ENCODE data around the gene ZFHX3.

The ZFHX3 gene

GRCh38 chr16:72852421-72852820 is 195.5 kb downstream of the ZFHX3 start:
- no peak overlapping the region for H3K27ac ChIP-seq
- peaks cover 10 to 20% of the 10 kb centered on the region in 2 experiments for H3K4me1 ChIP-seq (ENCODE audit: control insufficient read depth in 1 of 2, insufficient read depth in 1 of 2, low read depth in 1 of 2, low read length in 1 of 2)
- peaks cover 21% of the 10 kb centered on the region for H3K27me3 ChIP-seq
- no peak for TF ChIP-seq CTCF (IDR thresholded peaks at IDR 0.05)
- H3K9me3 ChIP-seq: no peaks in the 10 kb centered on the region
- H3K4me3 ChIP-seq (ENCODE audit: low read depth in 1 of 2, low read length in 1 of 2): no peak overlapping the region
- no peaks in the 10 kb centered on the region for H3K36me3 ChIP-seq

- Histone ChIP-seq H3K4me3 (ENCODE audit: low read depth in 1 of 2, low read length in 1 of 2) (no peak overlapping the region), H3K9me3 (no peaks in the 10 kb centered on the region), H3K4me1 (ENCODE audit: control insufficient read depth in 1 of 2, insufficient read depth in 1 of 2, low read depth in 1 of 2, low read length in 1 of 2) (peaks cover 10 to 20% of the 10 kb centered on the region in 2 experiments), H3K27ac (no peak overlapping the region), H3K27me3 (peaks cover 37% of the 10 kb centered on the region), H3K36me3 (no peaks in the 10 kb centered on the region)
- TF ChIP-seq CTCF (IDR thresholded peaks at IDR 0.05): no peak
These were observed 197.1 kb downstream of the ZFHX3 start for GRCh38 chr16:72850853-72851252.

GRCh38 chr16:72850021-72850420 is 197.9 kb downstream of the ZFHX3 start:
- Histone ChIP-seq H3K4me1 (ENCODE audit: control insufficient read depth in 1 of 2, insufficient read depth in 1 of 2, low read depth in 1 of 2, low read length in 1 of 2) (peaks cover 10 to 20% of the 10 kb centered on the region in 2 experiments), H3K36me3 (no peaks in the 10 kb centered on the region), H3K9me3 (no peaks in the 10 kb centered on the region), H3K27me3 (peaks cover 39% of the 10 kb centered on the region), H3K4me3 (ENCODE audit: low read depth in 1 of 2, low read length in 1 of 2) (no peak overlapping the region), H3K27ac (no peak overlapping the region)
- TF ChIP-seq CTCF (IDR thresholded peaks at IDR 0.05): no peak

GRCh38 chr16:72848759-72849664 is 198.9 kb downstream of the ZFHX3 start:
- Histone ChIP-seq H3K4me1 (ENCODE audit: control insufficient read depth in 1 of 2, insufficient read depth in 1 of 2, low read depth in 1 of 2, low read length in 1 of 2) (peaks cover 6 to 13% of the 10 kb centered on the region in 2 experiments), H3K27me3 (peaks cover 48% of the 10 kb centered on the region), H3K4me3 (ENCODE audit: low read depth in 1 of 2, low read length in 1 of 2) (no peak overlapping the region), H3K9me3 (no peaks in the 10 kb centered on the region), H3K27ac (no peak overlapping the region), H3K36me3 (no peaks in the 10 kb centered on the region)
- TF ChIP-seq CTCF (IDR thresholded peaks at IDR 0.05): no peak

GRCh38 chr16:72848028-72848400 is 199.9 kb downstream of the ZFHX3 start:
- H3K27me3 ChIP-seq: peaks cover 50% of the 10 kb centered on the region
- TF ChIP-seq CTCF (IDR thresholded peaks at IDR 0.05): no peak
- H3K4me3 ChIP-seq (ENCODE audit: low read depth in 1 of 2, low read length in 1 of 2): no peak overlapping the region
- no peaks in the 10 kb centered on the region for H3K36me3 ChIP-seq
- peaks cover 0 to 3% of the 10 kb centered on the region in 2 experiments for H3K4me1 ChIP-seq (ENCODE audit: control insufficient read depth in 1 of 2, insufficient read depth in 1 of 2, low read depth in 1 of 2, low read length in 1 of 2)
- H3K27ac ChIP-seq: no peak overlapping the region
- no peaks in the 10 kb centered on the region for H3K9me3 ChIP-seq
